NCI-H748 treated with DMSO at 0.1 percent for 48 hours (cell line): ENCODE measurements around the gene ZFP36L1.

ENCODE experiments used
- DNase-seq: peaks from one replicate; lab custom pipeline; 2025; lab: John Stamatoyannopoulos, UW

ZFP36L1 gene

GRCh38 chr14:68738559-68738958 is 54.3 kb downstream of the ZFP36L1 start:
- no peak for DNase-seq
